ENCODE results near the gene HBEGF.
A peak's percentile ranks its signal among the peaks of the same experiment; 100 is the strongest.

The HBEGF gene

GRCh38 chr5:140346348-140347221, at the start of gene HBEGF:
HBEGF (minus strand) TSS chr5:140346603; CDS start chr5:140346328, 275 bp downstream.
- DNase-seq, result peak; percentile 51

GRCh38 chr5:140393738-140394137, 47.3 kb upstream of the HBEGF start:
- no peak for DNase-seq

- DNase-seq, result no peak
Measured at GRCh38 chr5:140391732-140392131, 45.3 kb upstream of the HBEGF start.

GRCh38 chr5:140391312-140391711, 44.9 kb upstream of the HBEGF start:
- DNase-seq, result no peak

GRCh38 chr5:140388052-140388451, 41.6 kb upstream of the HBEGF start:
- no peak for DNase-seq

GRCh38 chr5:140383300-140383699, 36.9 kb upstream of the HBEGF start:
- DNase-seq, result no peak

GRCh38 chr5:140382866-140383265, 36.5 kb upstream of the HBEGF start:
- DNase-seq, result no peak

- DNase-seq, result no peak
Measured at GRCh38 chr5:140381972-140382371, 35.6 kb upstream of the HBEGF start.

- no peak for DNase-seq
Measured at GRCh38 chr5:140381351-140381750, 34.9 kb upstream of the HBEGF start.

GRCh38 chr5:140372971-140373487, 26.6 kb upstream of the HBEGF start:
- DNase-seq, result peak; percentile 29

GRCh38 chr5:140371356-140372151, 25.2 kb upstream of the HBEGF start:
- DNase-seq, result no peak

GRCh38 chr5:140367256-140368013, 21.0 kb upstream of the HBEGF start:
- no peak for DNase-seq

GRCh38 chr5:140366589-140367255, 20.3 kb upstream of the HBEGF start:
- DNase-seq, result no peak

GRCh38 chr5:140365941-140366340, 19.5 kb upstream of the HBEGF start:
- DNase-seq, result no peak

GRCh38 chr5:140365282-140365681, 18.9 kb upstream of the HBEGF start:
- no peak for DNase-seq

GRCh38 chr5:140364472-140364765, 18.0 kb upstream of the HBEGF start:
- DNase-seq, result no peak

- no peak for DNase-seq
Measured at GRCh38 chr5:140363631-140364471, 17.4 kb upstream of the HBEGF start.

- peak; percentile 11 for DNase-seq
Measured at GRCh38 chr5:140362875-140363630, 16.6 kb upstream of the HBEGF start.

- DNase-seq, result no peak
Measured at GRCh38 chr5:140362311-140362710, 15.9 kb upstream of the HBEGF start.

- no peak for DNase-seq
Measured at GRCh38 chr5:140361901-140362300, 15.5 kb upstream of the HBEGF start.
